ENCODE measurements around the gene MMADHC.

The MMADHC gene

GRCh38 chr2:149544692-149545091 is 42.9 kb downstream of the MMADHC start:
- no peak for DNase-seq

- no peak for DNase-seq
These were observed 43.7 kb downstream of the MMADHC start for GRCh38 chr2:149543845-149544244.

DNA sequence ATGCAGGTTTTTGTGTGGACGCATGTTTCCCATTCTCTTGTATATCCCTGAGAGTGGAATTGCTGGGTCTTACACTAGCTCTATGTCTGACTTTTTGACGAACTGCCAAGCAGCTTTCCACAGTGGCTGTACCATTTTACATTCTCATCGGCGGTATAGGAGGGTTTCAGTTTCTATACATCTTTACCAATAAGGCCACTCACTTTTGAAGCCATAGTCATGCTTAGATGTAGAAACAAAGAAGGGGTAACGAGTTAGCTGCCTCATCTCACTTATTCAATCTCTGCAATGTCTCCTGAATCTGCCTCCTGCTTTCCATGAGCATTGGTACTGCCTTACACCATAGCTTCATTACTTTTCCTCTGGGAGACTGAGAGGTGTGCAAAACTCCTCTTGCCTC is 47.4 kb downstream of the MMADHC start:
- no peak for DNase-seq

GRCh38 chr2:149538138-149538833 is 49.3 kb downstream of the MMADHC start:
- no peak for DNase-seq

DNA sequence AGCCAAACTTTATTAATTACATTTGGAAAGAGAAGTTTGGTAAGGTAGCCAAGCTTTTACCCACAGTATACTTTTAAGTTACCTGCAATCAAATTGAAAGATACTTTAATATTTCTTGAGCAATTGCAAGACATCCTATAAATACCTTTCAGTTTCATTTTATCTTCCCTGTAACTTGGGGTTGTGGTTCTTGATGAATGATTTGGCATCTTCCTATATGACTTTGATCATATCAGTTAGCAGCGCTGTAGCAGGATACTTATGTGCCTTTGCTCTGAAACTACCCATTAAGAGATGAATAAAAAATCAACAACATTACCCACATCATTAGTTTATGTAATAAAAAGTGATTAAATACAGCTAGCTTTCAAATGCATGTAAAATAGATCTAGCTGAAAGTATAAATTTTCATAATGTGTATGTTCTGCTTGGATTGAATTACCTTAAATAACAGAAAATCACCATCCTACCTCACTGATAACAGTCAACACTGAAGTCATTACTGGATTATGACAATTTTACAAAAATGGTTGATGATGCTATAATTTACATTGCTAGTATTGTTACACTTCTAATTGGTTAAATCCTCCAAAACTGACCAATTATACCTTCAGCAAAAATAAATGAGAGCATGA is 50.4 kb downstream of the MMADHC start:
- no peak for DNase-seq

GRCh38 chr2:149536649-149537048 is 50.9 kb downstream of the MMADHC start:
- DNase-seq = no peak

DNA sequence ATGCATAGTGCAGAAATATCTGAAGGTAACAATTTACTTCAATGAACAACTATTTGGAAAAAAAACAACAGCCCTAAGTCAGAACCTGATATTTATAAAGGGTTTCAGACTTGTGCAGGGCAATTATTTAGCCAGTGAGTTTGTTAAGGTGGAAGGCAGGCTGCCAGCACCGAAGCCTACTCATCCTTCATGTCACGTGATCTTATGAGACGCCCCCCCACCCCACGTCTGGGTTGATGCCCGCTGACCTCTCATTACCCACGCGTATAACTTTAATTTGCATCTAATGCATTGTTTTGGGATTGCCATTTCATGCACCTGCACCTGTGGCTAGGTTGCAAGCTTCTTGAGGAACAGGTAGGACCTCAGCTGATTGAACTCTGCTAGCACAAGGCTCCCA is 52.9 kb downstream of the MMADHC start:
- no peak for DNase-seq

DNA sequence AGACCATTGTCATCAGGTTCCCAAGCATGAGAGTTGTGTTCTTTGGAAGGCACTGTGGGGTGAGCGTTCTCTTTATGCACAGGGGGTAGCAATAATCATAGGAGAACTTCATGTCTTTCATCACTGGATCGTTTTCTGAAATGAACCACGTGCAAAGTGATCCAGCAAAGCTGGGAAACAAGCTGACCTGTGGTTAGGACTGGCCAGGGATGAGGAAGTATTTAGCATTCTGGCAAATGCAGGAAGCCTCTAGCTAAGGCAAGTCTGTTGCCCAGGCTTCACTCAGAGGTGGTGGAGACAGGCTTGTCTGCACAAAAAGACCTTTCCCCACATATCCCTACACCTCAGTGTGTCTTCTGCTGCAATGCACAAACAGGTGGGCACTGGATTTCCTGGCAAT is 58.6 kb downstream of the MMADHC start:
- no peak for DNase-seq

DNA sequence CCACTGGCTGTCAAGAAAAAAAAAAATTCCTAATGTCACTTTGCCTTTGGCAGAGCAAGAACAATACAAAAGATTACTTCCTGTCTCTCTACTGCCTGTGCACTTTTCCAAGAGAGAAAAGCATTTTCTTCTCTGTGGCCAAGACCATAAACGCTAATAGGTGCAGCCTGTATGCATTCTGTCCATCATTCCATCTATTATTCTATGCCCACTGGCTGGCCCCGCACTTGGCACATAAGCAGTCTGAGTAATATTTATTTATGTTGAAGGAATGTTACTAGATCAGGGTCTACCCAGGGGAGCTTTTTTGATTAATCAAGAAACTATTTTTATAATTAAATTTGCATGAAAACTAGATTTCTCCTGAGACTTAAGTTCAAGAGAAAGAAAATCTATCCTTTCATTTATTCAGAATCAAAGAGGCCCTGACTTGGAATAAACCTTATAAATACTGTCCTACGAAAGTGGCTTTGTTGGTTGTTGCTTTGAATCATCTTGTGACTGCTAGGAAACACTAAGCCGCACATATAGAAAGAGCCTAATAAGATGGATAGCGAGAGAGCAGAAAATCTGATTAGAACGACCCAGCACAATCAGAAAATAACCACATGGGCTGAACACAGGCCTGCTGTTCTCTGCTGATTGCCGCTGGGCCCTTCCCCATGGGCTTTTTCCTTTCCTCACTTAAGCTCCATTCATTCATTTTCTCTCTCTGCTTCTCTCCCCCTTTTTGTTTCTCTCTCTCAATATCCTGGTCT is 59.4 kb downstream of the MMADHC start:
- no peak for DNase-seq

DNA sequence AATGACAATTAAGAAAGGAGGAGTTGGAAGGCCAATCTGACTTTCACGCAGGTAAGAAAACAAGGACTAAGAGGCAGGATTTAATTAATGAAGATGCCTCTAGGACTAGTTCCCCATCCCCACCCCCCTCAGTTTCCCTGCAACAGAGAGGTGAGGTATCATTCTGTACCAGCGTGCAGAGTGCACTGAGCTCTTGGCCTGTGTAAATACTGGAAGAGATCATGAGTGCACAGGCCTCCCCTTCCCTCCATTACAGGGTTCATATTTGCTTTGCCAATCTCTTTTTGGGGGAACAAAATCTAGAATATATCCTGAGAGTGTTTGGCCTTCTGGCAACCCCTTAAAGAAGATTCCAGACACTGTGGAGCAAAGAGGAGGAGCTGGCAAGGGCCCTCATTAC is 60.9 kb downstream of the MMADHC start:
- no peak for DNase-seq

- no peak for DNase-seq
These were observed 62.3 kb downstream of the MMADHC start for GRCh38 chr2:149525323-149525722.

Data from T-helper 9 cell (primary cell).